H1 (cell line): Measurements from ENCODE around the gene MARCHF10.

Experiments
- EP300 ChIP-seq, 2 experiments: IDR thresholded peaks; 1 replicate in 1 of 2; 2 replicates in 1 of 2; pipeline ENCODE4 v1.6.1; 2011 to 2012; ENCODE audit warnings: low read depth in 2 of 2, low read length in 2 of 2, mild to moderate bottlenecking in 2 of 2, borderline replicate concordance in 1 of 2, inconsistent platforms in 1 of 2, moderate library complexity in 1 of 2
- RAD21 ChIP-seq, 2 experiments: IDR thresholded peaks in 1 of 2; conservative IDR thresholded peaks in 1 of 2; 2 replicates each; pipeline ENCODE4 v1.6.1; 2011; ENCODE audit warnings: low read depth in 2 of 2, low read length in 2 of 2, improper control_type of control experiment in 1 of 2, inconsistent platforms in 1 of 2, mild to moderate bottlenecking in 1 of 2, moderate library complexity in 1 of 2
- RBBP5 ChIP-seq: IDR thresholded peaks from 2 replicates; pipeline ENCODE4 v1.7.1; 2012; ENCODE audit warnings: low read depth, mild to moderate bottlenecking, inconsistent platforms, low read length, moderate library complexity, borderline replicate concordance
- TF ChIP-seq, protein P1 (sequence below), 3 experiments: IDR thresholded peaks; 1 replicate in 2 of 3; 2 replicates in 1 of 3; pipeline versions ENCODE4 v1.5.1 to v1.6.1; 2011; ENCODE audit warnings: low read length in 3 of 3, mild to moderate bottlenecking in 3 of 3, inconsistent platforms in 2 of 3, low read depth in 1 of 3, moderate library complexity in 1 of 3; ENCODE audit not compliant: insufficient read depth in 1 of 3; ENCODE audit errors: control extremely low read depth in 1 of 3

DNA sequence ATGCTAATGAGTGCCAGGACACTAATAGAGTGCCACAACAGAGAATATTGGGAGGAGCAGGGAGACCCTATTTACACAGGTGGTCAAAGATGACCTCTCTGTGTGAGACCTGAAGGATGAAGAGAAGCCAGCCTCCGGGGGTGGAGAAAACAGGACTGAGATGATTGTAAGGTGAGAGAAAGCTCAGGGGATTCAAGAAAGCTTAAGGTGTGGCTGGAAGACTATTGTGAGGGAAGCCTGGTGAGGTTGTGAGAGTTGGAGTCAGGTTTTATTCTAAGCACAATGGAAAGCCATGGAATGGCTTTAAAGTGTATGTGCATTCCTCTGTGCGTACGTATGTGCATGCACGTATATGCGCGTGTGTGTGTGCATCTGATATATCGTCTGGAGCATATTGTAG, 10.4 kb upstream of the MARCHF10 start:
- TF ChIP-seq EP300 (IDR thresholded peaks at IDR 0.05; ENCODE audit: borderline replicate concordance in 1 of 2, low read depth in 2 of 2, low read length in 2 of 2), result no peak
- TF ChIP-seq RBBP5, result no peak
- TF ChIP-seq, protein P1, sequence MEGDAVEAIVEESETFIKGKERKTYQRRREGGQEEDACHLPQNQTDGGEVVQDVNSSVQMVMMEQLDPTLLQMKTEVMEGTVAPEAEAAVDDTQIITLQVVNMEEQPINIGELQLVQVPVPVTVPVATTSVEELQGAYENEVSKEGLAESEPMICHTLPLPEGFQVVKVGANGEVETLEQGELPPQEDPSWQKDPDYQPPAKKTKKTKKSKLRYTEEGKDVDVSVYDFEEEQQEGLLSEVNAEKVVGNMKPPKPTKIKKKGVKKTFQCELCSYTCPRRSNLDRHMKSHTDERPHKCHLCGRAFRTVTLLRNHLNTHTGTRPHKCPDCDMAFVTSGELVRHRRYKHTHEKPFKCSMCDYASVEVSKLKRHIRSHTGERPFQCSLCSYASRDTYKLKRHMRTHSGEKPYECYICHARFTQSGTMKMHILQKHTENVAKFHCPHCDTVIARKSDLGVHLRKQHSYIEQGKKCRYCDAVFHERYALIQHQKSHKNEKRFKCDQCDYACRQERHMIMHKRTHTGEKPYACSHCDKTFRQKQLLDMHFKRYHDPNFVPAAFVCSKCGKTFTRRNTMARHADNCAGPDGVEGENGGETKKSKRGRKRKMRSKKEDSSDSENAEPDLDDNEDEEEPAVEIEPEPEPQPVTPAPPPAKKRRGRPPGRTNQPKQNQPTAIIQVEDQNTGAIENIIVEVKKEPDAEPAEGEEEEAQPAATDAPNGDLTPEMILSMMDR (IDR thresholded peaks at IDR 0.05; ENCODE audit: control extremely low read depth in 1 of 3, insufficient read depth in 1 of 3, low read depth in 1 of 3, low read length in 3 of 3), result no peak
- no peak for TF ChIP-seq RAD21 (IDR thresholded peaks at IDR 0.05 in 1 of 2, conservative IDR thresholded peaks at IDR 0.05 in 1 of 2; ENCODE audit: low read depth in 2 of 2, low read length in 2 of 2)
